WERI-Rb-1 (cell line): Measurements from ENCODE around the gene SMTNL1.

ENCODE experiments used
- DNase-seq: peaks from one replicate; pipeline ENCODE4 v3.0.0-alpha.2; 2020
- H3K27ac ChIP-seq: fragments of 250-450 bp; sonication (Bioruptor Pico); 2 replicates; pipeline ENCODE4 v1.5.1; 2020; ENCODE audit warnings: mild to moderate bottlenecking, moderate library complexity
- H3K27me3 ChIP-seq: fragments of 250-450 bp; sonication (Bioruptor Pico); 2 replicates; pipeline ENCODE4 v1.5.1; 2021; ENCODE audit warnings: mild to moderate bottlenecking, low read depth, moderate library complexity; ENCODE audit not compliant: insufficient read depth, severe bottlenecking
- H3K36me3 ChIP-seq: fragments of 250-450 bp; sonication (Bioruptor Pico); 2 replicates; pipeline ENCODE4 v1.5.1; 2020; ENCODE audit warnings: mild to moderate bottlenecking, moderate library complexity
- H3K4me3 ChIP-seq: 2 replicates; pipeline ENCODE4 v1.5.1; 2011; ENCODE audit warnings: low read depth, mild to moderate bottlenecking, control low read depth, low read length
- H3K9me3 ChIP-seq: fragments of 250-450 bp; sonication (Bioruptor Pico); 2 replicates; pipeline ENCODE4 v1.5.1; 2021; ENCODE audit warnings: mild to moderate bottlenecking, moderate library complexity; ENCODE audit not compliant: severe bottlenecking
- TF ChIP-seq, protein P1 (sequence below): IDR thresholded peaks from 2 replicates; pipeline ENCODE4 v1.5.1; 2011; ENCODE audit warnings: low read depth, mild to moderate bottlenecking, control low read depth, inconsistent platforms, low read length

The SMTNL1 gene

DNA sequence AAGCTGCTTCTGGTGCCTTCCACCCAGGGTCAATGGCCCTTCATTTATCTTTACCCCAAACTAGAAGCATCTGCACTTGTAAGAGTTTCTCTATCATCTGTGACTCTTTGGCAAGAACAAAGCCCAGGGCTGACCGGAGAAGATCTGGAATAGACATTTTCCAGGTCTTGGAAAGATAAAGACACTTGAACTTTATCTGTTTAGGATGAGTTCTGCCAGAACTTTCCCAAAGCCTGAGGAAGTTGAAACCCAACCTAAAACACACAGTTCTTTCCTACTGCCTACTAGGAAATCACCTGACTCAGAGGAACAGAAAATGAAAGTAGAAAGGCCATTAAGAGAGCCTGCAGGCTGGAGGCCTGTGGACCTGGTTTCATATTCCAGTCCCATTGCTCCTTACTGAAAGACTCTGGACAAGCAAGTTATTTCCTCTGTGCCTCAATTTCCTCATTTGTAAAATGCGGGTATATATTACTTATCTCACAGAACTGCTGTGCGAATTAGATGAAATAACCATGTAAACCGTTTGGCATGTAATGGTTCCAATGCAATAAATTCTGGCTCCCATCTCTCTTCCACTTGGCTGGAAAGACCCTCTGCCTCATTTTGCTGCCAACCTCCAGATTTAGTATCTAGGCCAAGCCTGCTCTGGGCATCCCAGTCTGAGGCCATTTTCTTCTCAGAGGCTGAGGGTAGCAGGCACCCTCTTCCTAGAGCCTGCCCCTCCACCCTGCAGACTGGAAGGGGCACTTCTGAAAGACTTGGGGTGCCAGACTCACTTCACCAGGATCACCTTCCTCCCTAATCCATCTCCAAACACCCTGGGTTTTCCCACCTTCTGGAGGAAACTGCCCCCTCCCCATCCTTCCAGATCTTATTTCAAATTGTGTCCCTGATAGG lies 28.9 kb downstream of the SMTNL1 start:
- H3K36me3 ChIP-seq, result no peaks in the 10 kb centered on the region
- TF ChIP-seq, protein P1, sequence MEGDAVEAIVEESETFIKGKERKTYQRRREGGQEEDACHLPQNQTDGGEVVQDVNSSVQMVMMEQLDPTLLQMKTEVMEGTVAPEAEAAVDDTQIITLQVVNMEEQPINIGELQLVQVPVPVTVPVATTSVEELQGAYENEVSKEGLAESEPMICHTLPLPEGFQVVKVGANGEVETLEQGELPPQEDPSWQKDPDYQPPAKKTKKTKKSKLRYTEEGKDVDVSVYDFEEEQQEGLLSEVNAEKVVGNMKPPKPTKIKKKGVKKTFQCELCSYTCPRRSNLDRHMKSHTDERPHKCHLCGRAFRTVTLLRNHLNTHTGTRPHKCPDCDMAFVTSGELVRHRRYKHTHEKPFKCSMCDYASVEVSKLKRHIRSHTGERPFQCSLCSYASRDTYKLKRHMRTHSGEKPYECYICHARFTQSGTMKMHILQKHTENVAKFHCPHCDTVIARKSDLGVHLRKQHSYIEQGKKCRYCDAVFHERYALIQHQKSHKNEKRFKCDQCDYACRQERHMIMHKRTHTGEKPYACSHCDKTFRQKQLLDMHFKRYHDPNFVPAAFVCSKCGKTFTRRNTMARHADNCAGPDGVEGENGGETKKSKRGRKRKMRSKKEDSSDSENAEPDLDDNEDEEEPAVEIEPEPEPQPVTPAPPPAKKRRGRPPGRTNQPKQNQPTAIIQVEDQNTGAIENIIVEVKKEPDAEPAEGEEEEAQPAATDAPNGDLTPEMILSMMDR, result no peak
- no peak overlapping the region for H3K27ac ChIP-seq
- no peak for DNase-seq
- H3K9me3 ChIP-seq, result no peaks in the 10 kb centered on the region
- H3K4me3 ChIP-seq, result no peak overlapping the region
- H3K27me3 ChIP-seq, result peaks cover 23% of the 10 kb centered on the region

DNA sequence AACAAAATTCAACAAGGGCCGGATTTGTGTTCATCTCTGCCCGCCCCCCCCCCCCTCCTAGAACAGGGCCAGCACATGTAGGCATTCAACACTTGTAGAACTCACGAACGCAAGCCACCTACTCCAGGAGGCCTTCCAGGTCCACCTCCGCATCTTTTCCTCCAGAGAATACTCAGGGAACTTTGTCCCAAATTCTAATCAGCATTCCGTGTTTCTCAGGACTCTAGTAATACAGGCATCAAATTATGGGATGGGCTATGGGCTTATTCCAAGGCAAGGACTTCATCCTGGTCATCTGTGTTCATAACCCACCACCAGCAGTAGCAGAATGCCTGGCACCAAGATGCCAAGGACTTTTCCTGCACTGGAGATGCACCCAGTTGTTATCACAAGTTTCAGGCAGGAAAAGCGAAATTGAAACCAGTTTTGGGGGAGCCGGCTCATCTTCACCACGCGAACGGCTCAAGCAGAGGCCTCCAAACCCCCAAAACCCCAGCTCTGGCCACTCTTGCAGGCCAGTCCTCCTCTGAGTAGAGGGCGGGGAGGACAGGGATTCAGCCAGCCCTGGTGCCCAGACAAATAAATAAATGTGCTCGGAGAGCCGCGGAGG lies 29.6 kb downstream of the SMTNL1 start:
- Histone ChIP-seq H3K4me3 (peak overlapping the region; percentile 71), H3K27me3 (peaks cover 24% of the 10 kb centered on the region), H3K27ac (no peak overlapping the region), H3K9me3 (no peaks in the 10 kb centered on the region), H3K36me3 (no peaks in the 10 kb centered on the region)
- DNase-seq, result no peak
- TF ChIP-seq, protein P1, result no peak

DNA sequence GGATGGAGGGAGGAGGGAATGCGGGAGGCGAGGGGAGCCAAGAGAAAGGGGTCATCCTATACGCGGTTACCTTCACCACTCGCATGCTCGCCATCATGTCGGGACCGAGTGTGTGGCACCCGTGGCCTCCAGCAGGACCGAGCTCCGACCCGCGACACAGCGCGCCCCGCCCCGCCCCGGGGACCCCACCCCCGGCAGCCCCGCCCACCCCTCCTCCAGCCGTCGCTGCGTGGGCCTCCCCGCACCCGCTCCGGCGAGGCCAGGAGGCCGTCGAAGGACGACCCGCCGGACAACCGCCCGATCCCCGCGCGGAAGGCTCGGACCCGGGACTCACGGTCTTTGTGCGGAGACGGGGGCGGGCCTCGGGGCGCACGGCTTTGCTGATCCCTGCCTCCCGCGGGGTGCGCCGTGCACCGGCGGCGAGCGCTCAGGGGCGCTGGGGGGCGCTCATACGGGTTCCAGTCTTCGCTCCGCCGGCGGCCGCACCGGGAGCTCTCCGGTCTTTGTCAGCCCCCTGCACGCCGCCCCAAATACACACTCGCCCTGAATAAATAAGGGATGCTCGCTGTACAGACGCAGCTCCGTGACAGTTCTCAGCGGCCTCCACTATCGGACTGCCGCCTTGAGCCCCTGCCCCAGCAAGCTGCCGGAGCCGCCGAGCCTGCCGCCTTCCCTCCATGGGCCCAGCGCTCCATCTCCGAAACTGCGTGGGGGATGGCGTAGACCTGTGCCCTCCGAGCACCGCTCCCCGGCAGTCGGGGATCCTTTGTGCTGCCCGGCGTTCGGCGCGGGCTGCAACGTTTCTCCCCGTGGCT lies 30.3 kb downstream of the SMTNL1 start, which contains the start of gene UBE2L6:
TSS of gene UBE2L6 (minus strand) at position 158 of the 815 bp plus-strand sequence. CDS start at position 97, 61 bp downstream.
- Histone ChIP-seq H3K27ac (no peak within 1 kb of the TSS), H3K36me3 (no peaks in the 10 kb centered on the region), H3K27me3 (peaks cover 29% of the 10 kb centered on the region), H3K4me3 (peak within 1 kb of the TSS; percentile 71), H3K9me3 (no peaks in the 10 kb centered on the region)
- DNase-seq, result peak; percentile 69
- TF ChIP-seq, protein P1, result peak; percentile 32; the same call in 1 of the 2 replicates

DNA sequence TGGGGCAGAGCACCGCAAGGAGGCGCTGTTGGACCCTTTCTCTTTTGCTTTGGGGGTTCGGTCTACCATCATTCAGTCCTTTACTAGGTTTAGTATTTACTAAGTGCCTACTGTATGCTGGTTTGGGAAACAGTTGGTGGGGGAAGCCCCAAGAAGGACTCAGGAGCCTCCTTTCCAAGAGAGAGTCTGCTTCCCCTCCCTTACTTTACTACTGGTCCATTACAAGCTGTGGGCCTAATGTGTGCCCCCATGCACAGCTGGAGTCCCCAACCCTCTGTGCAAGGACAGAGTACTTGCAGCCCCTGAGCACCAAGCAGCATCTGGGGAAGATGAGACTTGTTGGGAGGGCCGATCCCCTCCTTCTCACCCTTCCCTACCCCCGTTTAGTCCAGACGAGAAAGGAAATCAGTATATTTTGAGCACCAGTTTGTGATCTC lies 31.0 kb downstream of the SMTNL1 start:
- Histone ChIP-seq H3K27ac (no peak overlapping the region), H3K27me3 (peaks cover 29% of the 10 kb centered on the region), H3K36me3 (no peaks in the 10 kb centered on the region), H3K4me3 (peak overlapping the region; percentile 71), H3K9me3 (no peaks in the 10 kb centered on the region)
- TF ChIP-seq, protein P1, result peak; percentile 93
- no peak for DNase-seq

DNA sequence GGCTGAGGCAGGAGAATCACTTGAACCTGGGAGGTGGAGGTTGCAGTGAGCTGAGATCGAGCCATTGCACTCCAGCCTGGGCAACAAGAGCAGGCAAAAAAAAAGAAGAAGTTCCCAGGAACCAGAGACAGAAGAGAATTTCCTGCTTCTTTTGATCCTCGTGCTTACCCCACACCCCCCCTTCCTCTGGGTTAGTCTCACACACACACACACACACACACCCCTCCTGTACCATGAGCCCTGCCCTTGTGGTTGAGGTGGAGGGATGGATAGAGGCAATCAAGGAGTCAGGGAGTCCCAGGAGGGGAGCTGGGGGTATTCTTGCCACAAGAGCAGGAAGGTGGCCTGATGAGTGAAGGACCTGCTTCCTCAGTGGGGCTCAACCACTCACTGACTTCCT lies 34.2 kb downstream of the SMTNL1 start:
- Histone ChIP-seq H3K36me3 (no peaks in the 10 kb centered on the region), H3K4me3 (no peak overlapping the region), H3K27me3 (peaks cover 42% of the 10 kb centered on the region), H3K9me3 (no peaks in the 10 kb centered on the region), H3K27ac (no peak overlapping the region)
- TF ChIP-seq, protein P1, result no peak
- DNase-seq, result no peak
